ENCODE data around the gene DMD.
"Not testable (repeated sequence)": the region's sequence is repeated elsewhere in the genome, so short reads cannot be mapped to it uniquely, and the experiment has no call there.

DMD gene

GRCh38 chrX:33149085-33149484, 62.3 kb downstream of the DMD start:
- DNase-seq = no peak

GRCh38 chrX:33142331-33142730, 69.0 kb downstream of the DMD start:
- no peak for DNase-seq

GRCh38 chrX:33138677-33139249, 72.6 kb downstream of the DMD start:
- no peak for DNase-seq

GRCh38 chrX:33134164-33134563, 77.2 kb downstream of the DMD start:
- no peak for DNase-seq

- DNase-seq = no peak
Measured at GRCh38 chrX:33133320-33133719, 78.0 kb downstream of the DMD start.

- DNase-seq = no peak
Measured at GRCh38 chrX:33132569-33132968, 78.8 kb downstream of the DMD start.

GRCh38 chrX:33129607-33130006, 81.7 kb downstream of the DMD start:
- no peak for DNase-seq

- DNase-seq = no peak
Measured at GRCh38 chrX:33128048-33128805, 83.1 kb downstream of the DMD start.

- DNase-seq = no peak
Measured at GRCh38 chrX:33126469-33126868, 84.9 kb downstream of the DMD start.

GRCh38 chrX:33109858-33110257, 101.5 kb downstream of the DMD start:
- no peak for DNase-seq

GRCh38 chrX:33106737-33107136, 104.6 kb downstream of the DMD start:
- DNase-seq = no peak

- DNase-seq = no peak
Measured at GRCh38 chrX:33095079-33095478, 116.3 kb downstream of the DMD start.

GRCh38 chrX:33087411-33087810, 123.9 kb downstream of the DMD start:
- no peak for DNase-seq

GRCh38 chrX:33086886-33087285, 124.5 kb downstream of the DMD start:
- DNase-seq = no peak

GRCh38 chrX:33082371-33082770, 129.0 kb downstream of the DMD start:
- DNase-seq = no peak

- DNase-seq = no peak
Measured at GRCh38 chrX:33078273-33078672, 133.1 kb downstream of the DMD start.

- DNase-seq = not testable (repeated sequence)
Measured at GRCh38 chrX:33073660-33074059, 137.7 kb downstream of the DMD start.

GRCh38 chrX:33065415-33065814, 145.9 kb downstream of the DMD start:
- DNase-seq = no peak

- DNase-seq = no peak
Measured at GRCh38 chrX:33062041-33062440, 149.3 kb downstream of the DMD start.

GRCh38 chrX:33053001-33053400, 158.3 kb downstream of the DMD start:
- DNase-seq = no peak

- no peak for DNase-seq
Measured at GRCh38 chrX:33045882-33046281, 165.5 kb downstream of the DMD start.

GRCh38 chrX:33045245-33045644, 166.1 kb downstream of the DMD start:
- DNase-seq = no peak

GRCh38 chrX:33041141-33041540, 170.2 kb downstream of the DMD start:
- no peak for DNase-seq

GRCh38 chrX:33032700-33033099, 178.6 kb downstream of the DMD start:
- DNase-seq = no peak

- DNase-seq = no peak
Measured at GRCh38 chrX:33014949-33015348, 196.4 kb downstream of the DMD start.

Measured in left hindlimb (tissue), 1 donor.